Activated CD4-positive, alpha-beta T cell treated with anti-CD3 and anti-CD28 coated beads, Interleukin-2, amount 50 U/mL, for 48 hours (primary cell): Measurements from ENCODE around the gene EPHB4.
"Not testable (repeated sequence)": the region's sequence is repeated elsewhere in the genome, so short reads cannot be mapped to it uniquely, and the experiment has no call there.

Experiments used
- DNase-seq, 2 experiments: peaks; one replicate each; pipeline ENCODE4 v3.0.0-alpha.2; 2020

Gene EPHB4

DNA sequence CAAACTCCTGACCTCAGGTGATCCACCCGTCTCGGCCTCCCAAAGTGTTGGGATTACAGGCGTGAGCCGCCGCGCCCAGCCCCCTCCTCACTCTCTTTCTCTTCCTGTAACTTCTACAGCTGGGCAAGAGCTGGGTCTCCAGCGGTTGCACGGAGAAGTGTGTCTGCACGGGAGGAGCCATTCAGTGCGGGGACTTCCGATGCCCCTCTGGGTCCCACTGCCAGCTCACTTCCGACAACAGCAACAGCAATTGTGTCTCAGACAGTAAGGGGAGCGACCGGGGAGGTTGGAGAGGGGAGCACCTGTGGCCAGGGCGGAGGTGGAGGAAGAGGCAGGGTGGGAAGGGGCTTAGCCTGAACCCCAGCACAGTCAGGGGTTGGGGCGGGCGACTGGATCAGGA is 41.4 kb downstream of the EPHB4 start:
- no peak for DNase-seq

DNA sequence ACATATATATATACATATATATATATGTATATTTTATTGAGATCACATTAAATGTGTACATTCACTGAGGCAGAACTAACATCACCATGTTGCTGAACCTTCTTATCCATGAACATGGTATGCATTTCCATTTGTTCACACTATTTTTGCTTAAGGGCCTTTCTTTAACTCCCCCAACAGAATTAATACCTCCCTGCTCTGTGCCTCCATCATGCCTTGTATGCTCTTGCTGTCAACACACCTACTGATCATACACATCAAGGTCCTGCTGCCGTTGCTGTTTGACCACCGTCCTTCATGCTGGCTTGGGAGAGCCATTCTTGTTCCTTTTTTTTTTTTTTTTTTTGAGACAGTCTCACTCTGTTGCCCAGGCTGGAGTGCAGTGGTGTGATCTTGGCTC is 43.5 kb downstream of the EPHB4 start:
- DNase-seq, result no peak

DNA sequence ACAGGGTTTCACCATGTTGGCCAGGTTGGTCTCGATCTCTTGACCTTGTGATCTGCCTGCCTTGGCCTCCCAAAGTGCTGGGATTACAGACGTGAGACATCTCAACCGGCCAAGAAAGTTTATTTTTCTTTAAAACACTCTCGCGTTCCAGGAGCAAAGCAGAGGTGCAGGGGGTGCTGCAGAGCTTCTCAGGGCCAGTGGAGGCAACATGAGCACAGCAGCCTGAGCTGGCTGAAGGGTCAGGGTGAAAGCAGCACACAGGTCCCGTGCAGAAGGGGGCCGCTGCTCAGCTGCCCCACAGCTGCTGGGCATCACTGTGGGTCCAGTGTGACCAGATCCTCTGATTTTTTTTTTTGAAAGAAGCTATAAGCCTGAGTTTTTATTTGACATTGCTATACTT is 46.1 kb downstream of the EPHB4 start:
- no peak for DNase-seq

DNA sequence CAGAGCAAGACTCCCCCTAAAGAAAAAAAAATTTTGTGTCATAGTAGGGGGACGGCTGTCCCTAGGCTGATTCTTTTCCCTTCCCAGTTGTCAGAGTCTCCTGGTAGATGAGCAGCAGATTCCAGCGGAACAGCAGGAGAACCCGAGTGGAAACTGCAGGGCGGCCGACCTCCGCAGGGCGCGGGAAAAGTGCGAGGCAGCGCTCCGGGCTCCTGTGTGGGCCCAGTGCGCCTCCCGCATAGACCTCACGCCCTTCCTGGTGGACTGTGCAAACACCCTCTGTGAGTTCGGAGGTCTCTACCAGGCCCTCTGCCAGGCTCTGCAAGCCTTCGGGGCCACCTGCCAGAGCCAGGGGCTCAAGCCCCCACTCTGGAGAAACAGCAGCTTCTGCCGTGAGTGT is 48.0 kb downstream of the EPHB4 start:
- no peak for DNase-seq

DNA sequence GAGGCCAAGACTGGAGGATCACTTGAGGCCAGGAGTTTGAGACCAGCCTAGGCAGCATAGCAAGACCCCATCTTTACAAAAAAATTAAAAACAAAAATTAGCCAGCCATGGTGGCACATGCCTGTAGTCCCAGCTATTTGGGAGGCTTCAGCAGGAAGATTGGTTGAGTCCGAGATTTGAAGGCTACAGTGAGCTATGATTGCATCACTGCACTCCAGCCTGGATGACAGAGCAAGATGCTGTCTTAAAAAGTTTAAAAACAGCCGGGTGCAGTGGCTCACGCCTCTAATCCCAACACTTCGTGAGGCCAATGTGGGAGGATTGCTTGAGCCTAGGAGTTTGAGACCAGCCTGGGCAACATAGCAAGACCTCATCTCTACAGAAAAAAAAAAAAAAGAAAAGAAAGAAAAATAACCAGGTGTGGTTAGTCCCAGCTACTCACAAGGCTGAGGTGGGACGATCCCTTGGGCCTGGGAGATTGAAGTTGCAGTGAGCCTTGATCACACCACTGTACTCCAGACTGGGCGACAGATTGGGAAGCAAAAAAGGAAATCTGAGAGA is 49.2 kb downstream of the EPHB4 start:
- no peak for DNase-seq

DNA sequence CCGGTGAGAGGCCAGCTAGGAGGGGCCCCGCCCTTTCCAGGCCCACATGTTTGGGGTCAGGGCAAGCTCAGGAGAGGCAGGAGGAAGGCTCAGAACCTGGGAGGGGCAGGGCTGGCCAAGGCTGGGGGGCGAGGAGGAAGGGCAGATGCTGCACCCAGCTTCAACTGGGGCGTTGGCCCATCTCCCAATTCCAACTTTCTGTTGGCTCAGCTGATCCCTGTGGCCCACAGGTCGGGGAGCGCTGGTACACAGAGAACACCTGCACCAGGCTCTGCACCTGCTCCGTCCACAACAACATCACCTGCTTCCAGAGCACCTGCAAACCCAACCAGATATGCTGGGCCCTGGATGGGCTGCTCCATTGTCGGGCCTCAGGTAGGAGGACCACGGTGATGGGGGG is 53.8 kb downstream of the EPHB4 start:
- no peak for DNase-seq

DNA sequence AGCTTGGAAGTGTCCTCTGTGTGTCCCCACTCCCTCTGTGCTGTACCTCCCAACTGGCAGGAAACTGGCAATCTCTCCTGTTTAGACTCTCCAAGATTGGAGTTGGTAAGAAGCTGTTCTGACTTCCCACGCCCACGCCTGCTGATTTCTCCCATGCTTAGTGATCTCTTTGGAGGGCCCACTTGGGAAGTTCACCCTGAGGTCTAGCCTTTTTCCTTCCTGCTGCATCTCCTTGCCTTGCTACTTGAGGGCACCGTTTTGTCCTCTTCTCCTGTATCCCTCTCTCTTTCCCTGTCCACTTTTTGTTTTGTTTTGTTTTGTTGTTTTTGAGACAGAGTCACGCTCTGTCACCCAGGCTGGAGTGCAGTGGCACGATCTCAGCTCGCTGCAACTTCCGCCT is 58.5 kb downstream of the EPHB4 start:
- no peak for DNase-seq

DNA sequence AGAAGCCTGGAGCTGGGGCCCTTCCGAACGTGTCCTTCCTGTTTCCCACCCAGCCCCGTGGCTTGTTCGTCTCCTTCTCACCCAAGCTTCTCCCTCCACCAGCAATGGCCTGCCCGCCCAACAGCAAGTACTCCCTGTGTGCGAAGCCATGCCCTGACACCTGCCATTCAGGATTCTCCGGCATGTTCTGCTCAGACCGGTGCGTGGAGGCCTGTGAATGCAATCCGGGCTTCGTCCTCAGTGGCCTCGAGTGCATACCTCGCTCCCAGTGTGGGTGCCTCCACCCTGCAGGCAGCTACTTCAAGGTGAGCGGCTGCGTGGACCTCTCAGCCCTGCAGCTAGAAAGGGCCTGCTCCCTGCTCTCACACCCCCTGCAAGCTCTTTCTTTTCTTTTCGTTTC is 62.1 kb downstream of the EPHB4 start:
- no peak for DNase-seq

DNA sequence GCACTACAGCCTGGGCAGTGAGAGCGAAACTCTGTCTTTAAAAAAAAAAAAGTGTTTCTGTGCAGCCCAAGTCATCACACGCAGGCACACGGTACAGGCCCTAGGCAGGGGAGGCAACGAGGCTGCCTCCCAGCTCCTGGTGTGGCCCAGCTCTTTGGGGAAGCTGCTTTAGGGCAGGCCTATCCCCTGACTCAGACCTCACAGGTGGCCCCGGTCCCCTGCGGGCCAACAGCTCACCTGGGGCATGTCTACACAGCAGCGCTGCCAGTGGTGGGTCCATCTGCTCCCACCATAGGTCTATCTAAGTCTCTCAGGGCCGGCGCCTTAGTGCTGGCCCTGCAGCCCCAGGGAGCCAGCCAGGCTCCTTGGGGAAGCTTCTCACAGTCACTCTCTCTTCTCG is 62.5 kb downstream of the EPHB4 start:
- no peak for DNase-seq

DNA sequence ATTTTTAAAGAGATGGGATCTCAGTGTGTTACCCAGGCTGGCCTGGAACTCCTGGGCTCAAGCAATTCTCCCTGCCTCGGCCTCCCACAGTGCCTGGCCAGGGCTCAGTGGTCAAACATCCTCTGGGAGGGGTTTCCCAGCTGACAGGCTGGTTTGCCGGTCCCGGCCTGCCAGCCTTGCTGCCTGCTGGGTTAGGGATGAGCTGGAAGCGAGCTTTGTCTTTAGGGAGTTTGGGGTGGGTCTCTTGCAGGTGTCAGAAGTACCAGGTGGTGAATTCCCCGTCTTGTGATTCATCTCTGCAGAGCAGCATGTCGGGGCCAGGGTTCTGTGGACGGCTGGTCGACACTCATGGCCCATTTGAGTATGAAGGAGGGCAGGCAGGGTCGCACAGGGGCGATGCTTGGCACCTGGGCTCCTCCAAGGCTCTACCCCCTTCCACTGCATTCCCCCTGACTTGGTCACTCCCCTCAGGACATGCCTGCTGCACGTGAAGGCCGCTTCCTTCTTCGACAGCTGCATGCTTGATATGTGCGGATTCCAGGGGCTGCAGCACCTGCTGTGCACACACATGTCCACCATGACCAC is 63.7 kb downstream of the EPHB4 start:
- no peak for DNase-seq

DNA sequence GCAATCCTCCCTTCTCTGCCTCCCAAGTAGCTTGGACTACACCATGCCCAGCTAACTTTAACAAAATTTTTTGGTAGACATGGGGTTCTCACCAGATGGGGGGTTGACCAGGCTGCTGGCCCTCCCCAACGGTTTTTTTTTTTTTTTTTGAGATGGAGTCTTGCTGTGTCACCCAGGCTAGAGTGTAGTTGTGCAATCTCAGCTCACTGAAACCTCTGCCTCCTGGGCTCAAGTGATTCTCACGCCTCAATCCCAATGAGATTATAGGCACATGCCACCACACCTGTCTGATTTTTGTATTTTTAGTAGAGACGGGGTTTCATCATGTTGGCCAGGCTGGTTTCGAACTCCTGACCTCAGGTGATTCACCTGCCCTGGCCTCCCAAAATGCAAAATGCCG is 64.5 kb downstream of the EPHB4 start:
- DNase-seq, result not testable (repeated sequence)

DNA sequence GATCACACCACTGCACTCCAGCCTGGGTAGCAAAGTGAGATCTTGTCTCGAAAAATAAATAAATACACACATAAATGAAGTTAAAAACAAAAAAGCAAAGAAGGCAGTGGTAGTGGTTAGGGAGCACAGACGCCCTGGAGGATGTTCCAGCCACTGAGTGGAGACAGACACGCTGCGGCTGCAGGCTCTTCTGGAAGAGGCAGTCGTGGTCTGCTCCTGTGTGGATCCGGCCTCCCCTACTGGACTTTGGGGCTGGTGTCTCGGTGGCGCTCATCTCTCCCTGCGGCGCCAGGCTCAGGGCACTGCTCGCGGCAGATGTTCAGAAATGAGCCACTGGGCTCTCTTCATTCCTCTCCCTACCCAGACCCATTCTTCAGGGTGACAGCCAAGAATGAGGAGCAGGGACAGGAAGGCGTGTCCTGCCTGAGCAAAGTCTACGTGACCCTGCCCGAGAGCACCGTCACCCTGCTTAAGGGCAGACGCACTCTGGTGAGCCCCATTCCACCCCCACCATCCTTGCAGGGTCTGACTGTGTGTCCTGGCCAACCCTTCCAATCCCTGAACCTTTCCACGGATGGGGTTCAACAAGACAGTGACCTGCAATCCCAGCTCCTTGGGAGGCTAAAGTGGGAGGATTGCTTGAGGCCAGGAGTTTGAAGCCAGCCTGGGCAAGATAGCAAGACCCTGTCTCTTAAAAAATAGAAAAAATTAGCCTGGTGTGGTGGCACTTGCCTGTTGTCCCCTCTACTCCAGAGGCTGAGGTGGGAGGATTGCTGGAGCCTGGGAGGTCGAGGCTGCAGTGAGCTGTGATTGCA is 67.8 kb downstream of the EPHB4 start:
- no peak for DNase-seq

DNA sequence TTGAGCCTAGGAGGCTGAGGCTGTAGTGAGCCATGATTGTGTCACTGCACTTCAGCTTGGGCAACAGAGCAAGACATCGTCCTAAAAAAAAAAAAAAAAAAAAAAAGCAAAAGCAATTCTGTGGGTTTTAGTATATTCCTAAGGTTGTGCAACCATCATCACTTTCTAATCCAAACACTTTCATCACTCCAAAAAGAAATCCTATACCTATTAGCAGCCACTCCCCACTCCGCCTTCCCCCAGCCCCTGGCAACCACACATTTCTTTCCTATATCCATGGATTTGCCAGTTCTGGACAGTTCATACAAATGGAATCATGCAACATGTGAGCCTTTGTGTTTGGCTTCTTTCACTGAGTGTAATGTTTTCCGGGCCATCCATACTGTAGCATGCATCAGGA is 73.6 kb downstream of the EPHB4 start:
- no peak for DNase-seq

DNA sequence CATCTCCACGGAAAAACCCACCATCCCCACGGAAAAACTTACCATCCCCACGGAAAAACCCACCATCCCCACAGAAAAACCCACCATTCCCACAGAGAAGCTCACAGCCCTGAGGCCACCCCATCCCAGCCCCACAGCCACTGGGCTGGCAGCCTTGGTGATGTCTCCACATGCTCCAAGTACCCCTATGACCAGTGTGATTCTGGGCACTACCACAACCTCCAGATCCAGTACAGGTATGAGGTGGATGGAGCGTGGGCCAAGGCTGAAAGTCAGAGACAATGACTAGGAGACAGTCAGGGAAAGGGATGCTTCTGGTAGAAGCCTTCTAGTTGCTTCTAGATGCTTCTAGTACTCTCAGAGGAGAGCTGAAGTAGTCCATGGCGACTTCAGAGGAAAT is 74.3 kb downstream of the EPHB4 start:
- no peak for DNase-seq
